Suprapubic skin (tissue), 4 donors: ENCODE data around the gene DAD1. TPM values are rescaled to one million over a fixed set of nuclear protein-coding genes. Genes with fewer than 3 reads are reported as not detected.
"Not testable (repeated sequence)": the region's sequence is repeated elsewhere in the genome, so short reads cannot be mapped to it uniquely, and the experiment has no call there.

Source experiments
- DNase-seq, 2 donors: peaks; one replicate each; pipeline ENCODE4 v3.0.0-alpha.2; 2019; ENCODE audit warnings: low spot score in 2 of 2
- H3K27ac ChIP-seq: fragments of 200-600 bp; sonication (generic); one replicate; pipeline ENCODE4 v1.5.1; 2019
- H3K27me3 ChIP-seq: fragments of 200-600 bp; sonication (generic); one replicate; pipeline ENCODE4 v1.5.1; 2019
- H3K36me3 ChIP-seq: fragments of 200-600 bp; sonication (generic); one replicate; pipeline ENCODE4 v1.5.1; 2019
- H3K4me1 ChIP-seq: fragments of 200-600 bp; sonication (generic); one replicate; pipeline ENCODE4 v1.5.1; 2019
- H3K4me3 ChIP-seq: fragments of 200-600 bp; sonication (generic); one replicate; pipeline ENCODE4 v1.5.1; 2019; ENCODE audit warnings: mild to moderate bottlenecking
- H3K9me3 ChIP-seq: fragments of 200-600 bp; sonication (generic); one replicate; pipeline ENCODE4 v1.5.1; 2019
- CTCF ChIP-seq, 2 donors: fragments of 200-600 bp in 1 of 2; fragments of 450-650 bp in 1 of 2; sonication (generic) in 1 of 2; IDR thresholded peaks; one replicate each; pipeline ENCODE4 v1.5.1; 2016 to 2019; ENCODE audit warnings: antibody characterized with exemption in 2 of 2, mild to moderate bottlenecking in 1 of 2, moderate library complexity in 1 of 2
- EP300 ChIP-seq: sonication (generic); formaldehyde crosslinking; IDR thresholded peaks from one replicate; pipeline ENCODE4 v1.6.1; 2017; ENCODE audit warnings: antibody characterized with exemption
- POLR2A ChIP-seq, 2 donors: fragments of 450-650 bp; IDR thresholded peaks; one replicate each; pipeline ENCODE4 v1.6.1; 2017; ENCODE audit warnings: antibody characterized with exemption in 2 of 2, mild to moderate bottlenecking in 2 of 2, moderate library complexity in 2 of 2
- POLR2AphosphoS5 ChIP-seq, 3 donors: sonication (generic); formaldehyde crosslinking; IDR thresholded peaks; one replicate each; pipeline ENCODE4 v1.6.1; 2017; ENCODE audit warnings: antibody characterized with exemption in 3 of 3
- WGBS: methylation state at CpG from one replicate; pipeline ENCODE4 v1.1.5; 2018; 5-methylcytosine and 5-hydroxymethylcytosine counted together
- total RNA-seq, 4 donors: library from RNA; depleted of rRNA; stranded (reverse); fragments of >200 nt; gene quantifications; one replicate each; pipeline ENCODE4 v1.1.0, GENCODE V29; 2016

DAD1 gene
- total RNA-seq, 4 donors from 2014 or later: 110 to 212 (median 187) TPM

- DNase-seq: no peak
- no peaks in the 10 kb centered on the region for H3K9me3 ChIP-seq
- 99% methylated on average over 10 of the region's 15 CpGs for WGBS
- no peaks in the 10 kb centered on the region for H3K27me3 ChIP-seq
- no peaks in the 10 kb centered on the region for H3K36me3 ChIP-seq
- H3K4me3 ChIP-seq: no peak overlapping the region
- peaks cover 30% of the 10 kb centered on the region for H3K4me1 ChIP-seq
- no peak overlapping the region for H3K27ac ChIP-seq
- no peak for TF ChIP-seq POLR2A (IDR thresholded peaks at IDR 0.05)
- no peak for TF ChIP-seq CTCF (IDR thresholded peaks at IDR 0.05)
- TF ChIP-seq EP300: no peak
- no peak for TF ChIP-seq POLR2AphosphoS5 (IDR thresholded peaks at IDR 0.05)
Observed at GRCh38 chr14:22554498-22555383, 34.3 kb downstream of the DAD1 start.

GRCh38 chr14:22553861-22554497, 35.0 kb downstream of the DAD1 start:
- H3K36me3 ChIP-seq, H3K27me3 ChIP-seq, DNase-seq, H3K4me3 ChIP-seq, H3K27ac ChIP-seq, H3K9me3 ChIP-seq: not testable (repeated sequence)
- peaks cover 34% of the 10 kb centered on the region for H3K4me1 ChIP-seq
- WGBS: 94% methylated on average over 2 of the region's 14 CpGs

- H3K36me3 ChIP-seq: no peaks in the 10 kb centered on the region
- no peaks in the 10 kb centered on the region for H3K9me3 ChIP-seq
- no peaks in the 10 kb centered on the region for H3K27me3 ChIP-seq
- TF ChIP-seq POLR2A (IDR thresholded peaks at IDR 0.05) (no peak), POLR2AphosphoS5 (IDR thresholded peaks at IDR 0.05) (no peak), CTCF (IDR thresholded peaks at IDR 0.05) (no peak)
- H3K27ac ChIP-seq: no peak overlapping the region
- H3K4me3 ChIP-seq: no peak overlapping the region
- peaks cover 34% of the 10 kb centered on the region for H3K4me1 ChIP-seq
- 96% methylated on average over 5 of the region's 5 CpGs for WGBS
- DNase-seq: no peak
Observed at GRCh38 chr14:22553445-22553844, 35.6 kb downstream of the DAD1 start.

- 92% methylated on average over 2 of the region's 2 CpGs for WGBS
- DNase-seq: no peak
- H3K27me3 ChIP-seq: no peaks in the 10 kb centered on the region
- peaks cover 37% of the 10 kb centered on the region for H3K4me1 ChIP-seq
- no peak overlapping the region for H3K4me3 ChIP-seq
- H3K36me3 ChIP-seq: no peaks in the 10 kb centered on the region
- H3K27ac ChIP-seq: no peak overlapping the region
- H3K9me3 ChIP-seq: no peaks in the 10 kb centered on the region
- no peak for TF ChIP-seq POLR2A (IDR thresholded peaks at IDR 0.05)
- TF ChIP-seq EP300: no peak
- no peak for TF ChIP-seq POLR2AphosphoS5 (IDR thresholded peaks at IDR 0.05)
- TF ChIP-seq CTCF (IDR thresholded peaks at IDR 0.05): no peak
Observed at GRCh38 chr14:22552827-22553076, 36.3 kb downstream of the DAD1 start.

GRCh38 chr14:22552001-22552826, 36.8 kb downstream of the DAD1 start:
- Histone ChIP-seq H3K4me1 (peaks cover 40% of the 10 kb centered on the region), H3K27me3 (no peaks in the 10 kb centered on the region), H3K9me3 (no peaks in the 10 kb centered on the region), H3K36me3 (no peaks in the 10 kb centered on the region), H3K27ac (no peak overlapping the region), H3K4me3 (no peak overlapping the region)
- no peak for DNase-seq
- TF ChIP-seq POLR2AphosphoS5 (IDR thresholded peaks at IDR 0.05) (no peak), EP300 (no peak), POLR2A (IDR thresholded peaks at IDR 0.05) (no peak), CTCF (IDR thresholded peaks at IDR 0.05) (no peak)
- WGBS: 84% methylated on average over 12 of the region's 13 CpGs
